IMR-90 (cell line): ENCODE data around the gene IGF2.

Experiments
- CEBPB ChIP-seq: IDR thresholded peaks from 2 replicates; pipeline ENCODE4 v1.6.1; 2012; ENCODE audit warnings: low read depth, low read length, improper control_type of control experiment
- POLR2A ChIP-seq: IDR thresholded peaks from 2 replicates; pipeline ENCODE4 v1.6.1; 2012; ENCODE audit warnings: mild to moderate bottlenecking, low read depth, low read length
- RFX5 ChIP-seq: IDR thresholded peaks from 2 replicates; pipeline ENCODE4 v1.8.0; 2012; ENCODE audit warnings: low read depth, mild to moderate bottlenecking, low read length, moderate library complexity

DNA sequence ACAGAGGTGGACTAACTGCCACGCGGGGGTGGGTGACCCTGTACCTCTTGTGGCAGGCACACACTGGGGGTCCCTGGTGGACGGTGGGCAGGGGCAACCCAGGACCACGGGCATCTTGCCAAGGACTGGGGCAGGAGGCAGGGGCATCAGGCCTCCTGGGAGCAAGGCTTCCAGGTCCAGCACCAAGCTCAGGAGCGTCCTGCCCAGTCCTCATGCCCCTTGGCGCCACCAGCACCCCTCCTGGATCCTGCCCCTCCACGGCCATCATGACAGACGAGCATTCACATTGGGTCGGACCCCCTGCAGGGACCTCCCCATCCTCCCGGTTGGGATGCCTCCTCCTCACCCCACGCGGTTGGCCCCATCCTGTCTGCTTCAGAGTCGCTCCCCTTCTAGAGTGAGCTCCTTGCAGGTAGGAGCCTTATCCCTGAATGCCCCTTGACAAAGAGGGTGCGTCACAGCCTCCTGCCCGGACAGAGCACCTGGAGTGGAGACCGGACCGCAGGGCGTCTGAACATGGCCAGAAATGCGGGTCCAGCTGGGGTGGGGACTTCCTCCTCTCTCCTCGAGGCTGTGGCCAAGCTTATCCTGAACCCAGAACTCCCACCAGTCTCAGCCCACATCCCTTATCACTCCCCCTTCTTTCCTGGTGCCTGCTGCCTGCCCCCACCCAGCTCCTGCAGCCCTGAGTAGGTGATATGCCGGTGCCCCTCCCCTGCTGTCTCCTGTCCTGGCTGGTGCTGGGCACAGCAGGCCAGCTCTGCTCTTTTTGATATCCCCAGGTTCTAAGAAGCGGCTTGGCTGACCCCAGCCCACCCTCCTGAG, 40.3 kb downstream of the IGF2 start:
- TF ChIP-seq POLR2A (no peak), RFX5 (no peak), CEBPB (no peak)
